ACC112 (cell line): ENCODE data around the gene CMTM5.
"Not testable (repeated sequence)": the region's sequence is repeated elsewhere in the genome, so short reads cannot be mapped to it uniquely, and the experiment has no call there.

Source experiments
- H2AFZ ChIP-seq: fragments of 200-600 bp; sonication (generic); one replicate; pipeline ENCODE4 v1.6.0; 2017; ENCODE audit warnings: antibody characterized with exemption, low read length; ENCODE audit not compliant: unreplicated experiment
- H3K27ac ChIP-seq: fragments of 200-600 bp; sonication (generic); 2 replicates; pipeline ENCODE4 v1.5.1; 2014; ENCODE audit warnings: low read depth, mild to moderate bottlenecking, antibody characterized with exemption, low read length, moderate library complexity
- H3K27me3 ChIP-seq: fragments of 200-600 bp; sonication (generic); 2 replicates; pipeline ENCODE4 v1.6.1; 2014; ENCODE audit warnings: mild to moderate bottlenecking, antibody characterized with exemption, low read length, moderate library complexity, mixed read lengths; ENCODE audit not compliant: insufficient read depth
- H3K36me3 ChIP-seq: fragments of 200-600 bp; sonication (generic); 2 replicates; pipeline ENCODE4 v1.6.1; 2016; ENCODE audit warnings: mild to moderate bottlenecking, antibody characterized with exemption, low read length, moderate library complexity, mixed read lengths; ENCODE audit not compliant: insufficient read depth
- H3K4me1 ChIP-seq: fragments of 200-600 bp; sonication (generic); one replicate; pipeline ENCODE4 v1.6.1; 2016; ENCODE audit warnings: low read length, mixed read lengths; ENCODE audit not compliant: insufficient read depth, unreplicated experiment, control insufficient read depth
- H3K4me3 ChIP-seq: fragments of 200-600 bp; sonication (generic); 2 replicates; pipeline ENCODE4 v1.5.1; 2014; ENCODE audit warnings: mild to moderate bottlenecking, low read depth, low read length
- H3K79me2 ChIP-seq: fragments of 200-600 bp; sonication (generic); one replicate; pipeline ENCODE4 v1.6.0; 2016; ENCODE audit warnings: low read length; ENCODE audit not compliant: control insufficient read depth, unreplicated experiment, insufficient read depth

Gene CMTM5

GRCh38 chr14:23400496-23401149 lies 23.8 kb downstream of the CMTM5 start:
- not testable (repeated sequence) for H3K4me1 ChIP-seq, H3K79me2 ChIP-seq, H3K36me3 ChIP-seq, H2AFZ ChIP-seq, H3K4me3 ChIP-seq, H3K27ac ChIP-seq
- H3K27me3 ChIP-seq: peaks cover 64% of the 10 kb centered on the region

- no peak overlapping the region for H2AFZ ChIP-seq
- H3K36me3 ChIP-seq: no peaks in the 10 kb centered on the region
- no peaks in the 10 kb centered on the region for H3K79me2 ChIP-seq
- peaks cover 67% of the 10 kb centered on the region for H3K27me3 ChIP-seq
- H3K4me3 ChIP-seq: no peak overlapping the region
- no peaks in the 10 kb centered on the region for H3K4me1 ChIP-seq
- H3K27ac ChIP-seq: no peak overlapping the region
These were observed 24.4 kb downstream of the CMTM5 start for GRCh38 chr14:23401291-23401690.

- no peaks in the 10 kb centered on the region for H3K79me2 ChIP-seq
- H3K4me1 ChIP-seq: no peaks in the 10 kb centered on the region
- H3K27ac ChIP-seq: no peak overlapping the region
- no peak overlapping the region for H2AFZ ChIP-seq
- H3K27me3 ChIP-seq: peaks cover 70% of the 10 kb centered on the region
- no peaks in the 10 kb centered on the region for H3K36me3 ChIP-seq
- no peak overlapping the region for H3K4me3 ChIP-seq
These were observed 25.7 kb downstream of the CMTM5 start for GRCh38 chr14:23402296-23403138.

- Histone ChIP-seq H3K27ac (no peak overlapping the region), H3K4me1 (no peaks in the 10 kb centered on the region), H3K4me3 (no peak overlapping the region), H3K79me2 (no peaks in the 10 kb centered on the region), H3K36me3 (no peaks in the 10 kb centered on the region), H3K27me3 (peaks cover 74% of the 10 kb centered on the region), H2AFZ (no peak overlapping the region)
These were observed 26.2 kb downstream of the CMTM5 start for GRCh38 chr14:23403139-23403438.

GRCh38 chr14:23403908-23404307 lies 27.1 kb downstream of the CMTM5 start:
- no peak overlapping the region for H3K27ac ChIP-seq
- no peak overlapping the region for H2AFZ ChIP-seq
- no peak overlapping the region for H3K4me3 ChIP-seq
- H3K79me2 ChIP-seq: no peaks in the 10 kb centered on the region
- H3K36me3 ChIP-seq: no peaks in the 10 kb centered on the region
- no peaks in the 10 kb centered on the region for H3K4me1 ChIP-seq
- peaks cover 75% of the 10 kb centered on the region for H3K27me3 ChIP-seq

- Histone ChIP-seq H3K27ac (no peak overlapping the region), H3K36me3 (no peaks in the 10 kb centered on the region), H3K27me3 (peaks cover 80% of the 10 kb centered on the region), H3K4me1 (no peaks in the 10 kb centered on the region), H2AFZ (no peak overlapping the region), H3K79me2 (no peaks in the 10 kb centered on the region), H3K4me3 (no peak overlapping the region)
These were observed 27.6 kb downstream of the CMTM5 start for GRCh38 chr14:23404331-23404900.

- Histone ChIP-seq H3K27ac (no peak overlapping the region), H3K4me1 (no peaks in the 10 kb centered on the region), H3K4me3 (no peak overlapping the region), H3K36me3 (no peaks in the 10 kb centered on the region), H3K27me3 (peaks cover 86% of the 10 kb centered on the region), H2AFZ (no peak overlapping the region), H3K79me2 (no peaks in the 10 kb centered on the region)
These were observed 28.2 kb downstream of the CMTM5 start for GRCh38 chr14:23405096-23405495.

- H3K79me2 ChIP-seq: no peaks in the 10 kb centered on the region
- no peaks in the 10 kb centered on the region for H3K4me1 ChIP-seq
- no peak overlapping the region for H2AFZ ChIP-seq
- peaks cover 91% of the 10 kb centered on the region for H3K27me3 ChIP-seq
- H3K4me3 ChIP-seq: no peak overlapping the region
- H3K27ac ChIP-seq: no peak overlapping the region
- no peaks in the 10 kb centered on the region for H3K36me3 ChIP-seq
These were observed 28.7 kb downstream of the CMTM5 start for GRCh38 chr14:23405516-23406025.

- H3K4me3 ChIP-seq: no peak overlapping the region
- no peaks in the 10 kb centered on the region for H3K4me1 ChIP-seq
- H3K27ac ChIP-seq: no peak overlapping the region
- H2AFZ ChIP-seq: no peak overlapping the region
- no peaks in the 10 kb centered on the region for H3K79me2 ChIP-seq
- H3K27me3 ChIP-seq: peaks cover 92% of the 10 kb centered on the region
- H3K36me3 ChIP-seq: no peaks in the 10 kb centered on the region
These were observed 29.4 kb downstream of the CMTM5 start for GRCh38 chr14:23406244-23406643.

GRCh38 chr14:23406725-23407355 lies 30.0 kb downstream of the CMTM5 start:
- H3K27ac ChIP-seq: no peak overlapping the region
- H3K27me3 ChIP-seq: peaks cover 92% of the 10 kb centered on the region
- no peaks in the 10 kb centered on the region for H3K36me3 ChIP-seq
- no peaks in the 10 kb centered on the region for H3K4me1 ChIP-seq
- H3K79me2 ChIP-seq: no peaks in the 10 kb centered on the region
- no peak overlapping the region for H2AFZ ChIP-seq
- H3K4me3 ChIP-seq: no peak overlapping the region
